NAMALWA (cell line): ENCODE results near the gene NEDD4L.
"Not testable (repeated sequence)": the region's sequence is repeated elsewhere in the genome, so short reads cannot be mapped to it uniquely, and the experiment has no call there.

Source experiments
- DNase-seq: peaks from one replicate; pipeline ENCODE4 v3.0.0-alpha.2; 2015; ENCODE audit warnings: low spot score

NEDD4L gene

DNA sequence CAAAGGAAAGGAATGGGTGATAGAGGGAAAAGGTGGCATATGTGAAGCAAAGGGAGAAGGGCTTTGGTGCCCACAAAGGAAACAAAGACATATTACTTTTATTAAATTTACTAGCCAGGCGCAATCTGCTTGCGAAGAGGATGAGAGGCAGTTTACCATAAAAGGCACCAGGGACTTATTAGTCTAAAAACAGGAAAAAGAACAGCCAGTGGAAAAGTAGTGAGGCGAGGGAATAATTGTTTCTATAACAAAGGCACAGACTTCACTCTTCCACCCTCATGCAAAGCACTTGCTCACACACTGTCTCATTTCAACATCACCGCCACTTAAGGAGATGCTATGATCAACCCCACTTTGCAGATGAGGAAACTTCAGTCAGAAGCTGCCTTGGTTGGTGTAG, 374.3 kb downstream of the NEDD4L start:
- no peak for DNase-seq

DNA sequence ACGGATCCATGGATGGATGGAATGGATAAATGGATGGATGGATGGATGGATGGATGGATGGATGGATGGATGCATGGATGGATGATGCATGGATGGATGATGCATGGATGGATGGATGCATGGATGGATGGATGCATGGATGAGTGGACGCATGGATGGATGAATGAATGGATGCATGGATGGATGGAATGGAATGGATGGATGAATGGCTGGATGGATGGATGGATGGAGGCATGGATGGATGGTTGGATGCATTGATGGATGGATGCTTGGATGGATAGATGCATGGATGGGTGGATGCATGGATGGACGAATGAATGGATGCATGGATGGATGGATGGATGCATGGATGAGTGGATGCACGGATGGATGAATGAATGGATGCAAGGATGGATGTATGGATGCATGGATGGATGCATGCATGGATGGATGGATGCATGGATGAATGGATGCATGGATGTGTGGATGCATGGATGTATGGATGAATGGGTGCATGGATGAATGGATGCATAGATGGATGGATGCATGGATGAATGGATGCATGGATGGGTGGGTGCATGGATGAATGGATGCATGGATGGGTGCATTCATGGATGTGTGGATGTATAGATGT, 375.7 kb downstream of the NEDD4L start:
- no peak for DNase-seq

DNA sequence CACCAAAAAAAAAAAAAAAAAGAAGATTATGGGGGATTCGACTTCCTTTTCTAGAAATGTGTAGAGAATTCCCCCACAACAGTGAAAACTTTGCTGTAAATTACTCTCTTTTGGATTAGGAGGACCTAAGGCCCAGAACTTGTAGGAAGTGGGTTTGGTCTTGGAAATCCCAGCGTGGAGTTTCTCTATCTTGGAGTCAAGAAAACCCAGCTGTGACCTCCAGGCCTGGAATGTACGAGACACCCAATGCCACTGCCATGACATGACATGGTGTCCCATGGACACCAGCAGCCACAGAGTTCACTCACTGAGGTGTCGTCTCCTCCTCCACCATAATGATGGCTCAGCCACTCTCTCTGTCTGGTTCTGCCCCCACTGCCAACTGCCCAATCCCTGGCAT, 382.6 kb downstream of the NEDD4L start:
- no peak for DNase-seq

DNA sequence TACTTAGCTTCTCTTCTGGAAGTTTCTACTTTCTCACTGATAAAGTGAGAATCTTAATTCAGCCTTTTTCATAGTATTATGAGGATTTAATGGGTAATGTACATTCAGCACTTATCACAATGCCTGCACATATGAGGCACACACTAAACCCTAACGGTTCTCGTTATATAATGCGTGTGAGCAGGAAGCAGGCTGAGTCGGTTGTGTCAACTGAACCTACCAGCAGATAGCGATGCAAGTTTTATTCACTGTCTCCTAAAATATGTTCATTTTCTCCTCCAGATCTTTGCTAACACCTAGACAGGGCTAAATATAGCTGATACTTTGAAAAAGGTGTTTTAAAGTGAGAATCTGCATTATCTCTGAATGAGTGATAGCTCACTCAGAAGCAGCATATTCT, 383.3 kb downstream of the NEDD4L start:
- no peak for DNase-seq

DNA sequence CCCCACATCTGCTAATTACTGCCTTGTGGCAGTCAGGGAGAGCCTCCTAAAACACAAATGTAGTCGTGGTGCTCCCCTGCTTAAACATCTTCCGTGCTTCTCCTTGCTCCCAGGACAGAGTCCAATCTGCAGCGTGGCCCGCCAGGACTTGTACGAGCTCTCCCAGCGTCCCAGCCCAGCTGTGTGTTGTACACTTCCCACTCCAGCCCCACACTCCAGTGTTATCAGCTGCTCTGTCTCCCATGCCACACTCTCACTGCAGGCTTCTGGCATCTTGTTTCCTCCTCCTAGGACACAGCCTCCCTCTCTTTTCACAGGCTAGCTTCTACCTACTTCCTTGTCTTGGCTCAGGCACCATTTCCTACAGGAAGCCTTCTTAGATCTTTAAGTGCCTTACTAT, 385.4 kb downstream of the NEDD4L start:
- DNase-seq = no peak

DNA sequence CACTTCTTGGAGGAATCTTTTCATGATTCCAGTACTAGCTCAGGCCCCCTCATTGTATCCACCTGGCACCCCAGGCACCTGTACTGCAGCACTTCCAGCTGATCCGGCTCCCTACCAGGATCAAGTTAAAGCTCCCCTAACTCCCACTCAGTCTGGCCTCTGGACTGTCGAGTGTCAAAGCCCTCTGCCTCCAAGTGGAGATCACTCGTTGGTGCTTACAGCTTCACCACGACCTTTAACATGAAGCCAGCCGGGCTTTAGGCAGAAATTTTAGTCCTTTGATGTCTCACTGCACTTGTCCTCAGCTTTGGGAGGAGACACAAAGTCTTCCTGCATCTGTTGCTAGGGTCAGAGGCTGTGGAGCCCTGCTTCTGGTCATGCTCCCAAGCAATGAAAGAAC, 387.2 kb downstream of the NEDD4L start:
- no peak for DNase-seq

DNA sequence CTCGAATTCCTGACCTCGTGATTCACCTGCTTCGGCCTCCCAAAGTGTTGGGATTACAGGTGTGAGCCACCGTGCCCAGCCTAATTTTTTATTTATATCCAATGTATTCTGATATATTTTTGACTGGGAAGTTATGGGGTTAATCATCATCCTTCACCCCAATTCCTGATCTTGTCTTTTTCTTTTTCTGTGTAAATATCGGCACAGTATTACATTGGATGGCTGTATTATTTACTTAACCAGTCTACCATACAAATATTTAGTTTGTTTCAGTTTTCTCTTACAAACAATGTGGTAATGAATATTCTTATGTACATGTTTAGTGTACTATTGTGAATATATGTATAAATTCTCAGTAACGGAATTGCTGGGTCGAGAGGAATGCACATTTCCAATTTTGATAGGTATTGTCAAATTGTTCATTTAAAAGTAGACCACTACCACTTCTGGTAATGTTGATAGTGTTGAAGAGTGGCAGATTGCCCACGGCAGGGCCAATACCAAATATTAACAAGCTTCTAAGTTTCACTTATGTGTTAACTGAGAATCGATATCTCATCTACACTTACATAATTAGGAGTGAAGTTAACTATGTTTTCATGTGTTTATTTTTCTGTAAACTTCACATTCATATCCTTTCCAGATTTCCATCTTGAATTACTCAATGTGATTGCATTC, 388.2 kb downstream of the NEDD4L start:
- no peak for DNase-seq

DNA sequence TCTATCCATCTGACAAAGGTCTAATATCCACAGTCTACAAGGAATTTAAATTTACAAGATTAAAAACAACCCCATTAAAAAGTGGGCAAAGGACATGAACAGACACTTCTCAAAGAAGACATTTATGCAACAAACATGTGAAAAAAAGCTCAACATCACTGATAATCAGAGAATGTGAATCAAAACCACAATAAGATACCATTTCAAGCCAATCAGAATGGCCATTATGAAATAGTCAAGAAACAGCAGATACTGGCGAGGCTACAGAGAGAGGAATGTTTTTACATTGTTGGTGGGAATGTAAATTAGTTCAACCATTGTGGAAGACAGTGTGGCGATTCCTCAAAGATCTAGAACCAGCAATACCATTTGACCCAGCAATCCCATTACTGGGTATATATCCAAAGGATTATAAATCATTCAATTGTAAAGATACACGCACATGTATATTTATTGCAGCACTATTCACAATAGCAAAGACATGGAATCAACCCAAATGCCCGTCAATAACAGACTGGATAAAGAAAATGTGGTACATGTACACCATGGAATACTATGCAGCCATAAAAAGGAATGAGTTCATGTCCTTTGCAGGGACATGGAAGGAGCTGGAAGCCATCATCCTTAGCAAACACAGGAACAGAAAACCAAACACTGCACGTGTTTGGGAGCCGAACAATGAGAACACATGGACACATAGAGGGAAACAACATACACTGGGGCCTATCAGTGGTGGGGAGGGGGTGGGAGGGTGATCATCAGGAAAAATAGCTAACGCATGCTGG, 391.4 kb downstream of the NEDD4L start:
- DNase-seq = not testable (repeated sequence)

DNA sequence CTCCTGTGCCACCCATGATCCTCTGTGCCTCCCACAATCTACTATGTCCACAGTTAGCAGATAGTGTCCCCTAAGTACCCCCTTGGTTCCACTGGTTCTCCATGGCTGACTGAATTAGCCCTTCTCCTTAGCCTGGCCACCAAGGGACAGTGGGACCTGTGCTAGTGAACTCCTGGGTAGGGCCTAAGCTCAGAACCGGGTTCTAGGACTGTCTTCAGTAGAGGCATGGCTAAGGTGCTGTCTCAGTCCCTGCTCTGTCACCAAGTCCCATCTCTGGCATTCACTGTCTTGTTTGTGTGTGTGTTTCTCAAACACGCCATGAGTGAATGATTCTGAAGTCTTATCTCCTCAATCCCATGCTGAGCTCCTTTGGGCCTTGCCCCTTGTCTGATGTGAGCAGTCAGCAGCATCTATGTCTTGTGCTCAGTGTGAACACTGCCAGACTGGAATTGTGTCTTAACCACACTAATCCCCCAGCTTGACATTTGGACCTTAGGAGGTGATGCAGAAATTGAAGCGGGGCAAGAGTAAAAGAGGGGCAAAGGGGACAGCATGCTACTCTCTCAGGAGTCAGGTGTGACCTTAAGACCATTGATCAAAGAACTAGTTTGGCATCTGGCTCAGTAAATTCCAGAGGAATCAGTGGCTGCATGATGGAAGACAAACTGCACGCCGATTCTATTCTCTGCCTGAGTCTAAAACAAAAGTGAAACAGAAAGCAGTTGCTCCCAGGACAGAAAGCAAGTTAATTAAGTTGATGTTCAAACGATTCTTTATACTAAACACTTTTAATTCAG, 394.3 kb downstream of the NEDD4L start:
- DNase-seq = no peak

DNA sequence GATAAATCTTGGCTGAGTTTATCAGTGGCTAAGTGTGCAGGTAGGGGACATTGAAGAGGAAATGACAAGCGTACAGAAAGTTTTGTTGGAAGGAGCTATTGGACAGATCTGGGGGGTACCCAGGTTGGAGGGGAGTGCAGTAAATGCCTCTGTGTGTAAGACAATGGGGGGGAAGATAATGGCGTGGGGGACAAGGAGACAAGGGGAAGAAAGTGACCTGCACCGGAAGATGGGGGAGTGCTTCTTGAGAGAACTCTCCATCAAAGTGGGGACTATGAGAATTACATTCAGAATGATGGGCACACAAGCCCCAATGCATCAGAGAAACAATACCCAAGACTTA, 394.9 kb downstream of the NEDD4L start:
- DNase-seq = no peak

DNA sequence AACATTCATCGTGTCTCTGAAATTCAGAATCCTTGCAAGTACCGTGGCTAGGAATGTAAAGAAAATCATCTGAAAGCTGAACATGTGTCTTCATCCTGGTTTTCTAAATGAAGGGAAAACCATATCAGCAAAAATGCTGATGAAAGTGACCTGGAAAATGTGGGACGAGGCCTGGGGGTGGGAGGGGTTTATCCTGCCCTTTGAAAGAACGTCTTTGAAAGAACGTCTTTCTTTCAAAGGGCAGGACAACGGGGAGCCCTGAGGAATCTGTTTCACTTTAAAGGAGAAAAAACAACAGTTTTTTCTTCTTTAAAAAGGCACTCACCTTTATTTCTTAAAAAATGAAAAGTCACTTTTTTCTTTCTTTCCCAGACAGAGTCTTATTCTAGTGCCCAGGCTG, 399.6 kb downstream of the NEDD4L start:
- DNase-seq = no peak

DNA sequence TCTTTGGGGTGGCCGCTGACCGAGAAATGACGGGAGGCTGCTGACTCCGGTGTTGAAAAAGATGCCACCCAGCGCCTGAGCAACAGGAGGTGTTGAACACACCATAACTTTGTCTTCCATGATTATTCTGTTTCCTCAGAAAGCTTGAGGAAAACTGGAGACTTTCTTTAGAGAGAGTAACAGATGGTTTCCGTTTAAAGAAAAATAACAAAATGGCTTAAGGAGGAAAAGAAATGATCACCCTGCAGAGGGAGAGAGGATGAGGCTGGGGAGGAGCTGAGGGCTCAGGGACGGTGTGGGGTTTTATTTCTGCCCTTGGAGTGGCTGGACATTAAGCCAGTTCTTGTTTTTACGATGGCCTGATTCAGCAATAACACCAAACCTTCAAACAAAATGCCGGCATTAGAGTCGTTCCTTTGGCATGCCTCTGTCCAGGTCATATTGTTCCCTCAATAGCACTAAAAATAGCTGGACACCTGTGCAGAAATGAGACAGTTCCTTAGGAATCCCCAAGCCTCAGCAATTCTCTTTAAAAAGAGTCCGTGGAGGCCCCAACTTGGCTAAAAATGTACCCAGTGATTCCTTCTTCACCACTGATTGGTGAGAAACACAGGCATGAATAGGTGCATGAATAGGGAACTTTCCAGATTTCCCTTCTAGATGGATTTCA, 402.5 kb downstream of the NEDD4L start:
- no peak for DNase-seq

DNA sequence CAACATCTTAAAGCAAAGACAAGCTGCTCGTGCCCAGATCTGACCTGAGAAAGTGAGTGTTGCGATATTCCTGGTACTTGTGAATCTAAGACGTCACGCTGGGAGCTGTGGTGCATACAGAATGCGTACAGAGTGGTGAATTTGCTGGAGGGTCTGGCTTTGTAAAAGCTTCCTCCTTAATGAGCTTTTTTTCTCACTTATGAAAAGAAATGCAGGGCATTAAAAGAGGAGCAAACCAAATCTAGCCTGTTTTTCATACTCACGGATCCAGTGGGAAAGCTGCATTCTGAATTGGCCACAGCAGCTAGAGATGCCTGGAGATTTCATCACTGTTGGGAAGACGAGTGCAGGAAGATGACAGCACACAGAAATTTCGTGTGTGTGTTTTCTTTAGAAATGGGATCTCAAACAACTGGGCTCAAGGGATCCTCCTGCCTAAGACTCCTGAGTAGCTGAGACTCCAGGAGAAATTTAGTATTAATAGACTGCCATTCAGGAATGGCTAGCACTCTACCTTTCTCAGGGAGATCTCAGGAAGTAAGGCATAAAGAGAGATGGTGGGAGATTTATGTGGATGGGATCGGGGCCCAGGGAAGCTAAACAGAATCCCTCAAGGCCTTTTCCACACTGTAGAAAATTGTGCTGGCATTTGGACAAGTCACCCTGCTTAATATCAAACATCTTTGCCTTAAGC, 403.5 kb downstream of the NEDD4L start:
- no peak for DNase-seq

DNA sequence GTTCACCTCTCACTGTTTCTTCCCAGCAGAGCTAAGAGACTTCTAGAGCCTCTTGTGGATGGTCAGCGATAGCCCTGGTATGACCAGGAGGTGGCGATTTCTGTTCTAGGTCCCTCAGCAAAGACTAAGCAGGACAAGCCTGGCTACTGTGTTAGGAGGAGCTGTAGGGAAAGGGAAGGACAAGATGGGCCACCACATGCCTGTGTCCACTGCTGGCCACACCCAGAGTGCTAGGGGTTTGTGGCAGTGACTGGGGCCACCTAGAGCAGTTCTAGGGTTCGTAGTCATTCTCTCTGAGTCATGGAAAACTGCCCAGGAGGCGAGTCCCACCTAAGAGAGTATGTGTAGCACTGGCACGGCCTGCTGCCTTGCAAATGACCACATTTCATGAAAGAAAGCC, 405.4 kb downstream of the NEDD4L start:
- DNase-seq = no peak
